ENCODE results near the gene ZFP36L1. TPM values are rescaled to one million over a fixed set of nuclear protein-coding genes. Genes with fewer than 3 reads are reported as not detected.

The ZFP36L1 gene
- total RNA-seq, 4 donors from 2014 or later, result 180 to 712 (median 266) TPM

- no peaks in the 10 kb centered on the region for H3K27me3 ChIP-seq
- H3K9me3 ChIP-seq, result no peaks in the 10 kb centered on the region
- no peak overlapping the region for H3K4me3 ChIP-seq
- in situ Hi-C loops (cut with MboI; ENCODE audit: low pct_ligation_motif_present in 1 of 4, low pct_unique_long_range_greater_than_20kb in 1 of 4, low sequenced_read_pairs in 3 of 4) (no loop called here), intact Hi-C loops (cut with DNase I; ENCODE audit: low total_unique reads) (no loop called here)
- WGBS, 2 donors (ENCODE audit: low coverage in 1 of 2), result 83 to 91% methylated on average over 2 to 8 of the region's 8 CpGs
- no peaks in the 10 kb centered on the region for H3K36me3 ChIP-seq
- H3K4me1 ChIP-seq, result peaks cover 0 to 12% (median 0%) of the 10 kb centered on the region in 4 donors
- DNase-seq, result no peak
- TF ChIP-seq EP300 (IDR thresholded peaks at IDR 0.05; ENCODE audit: low read depth) (no peak), POLR2AphosphoS5 (IDR thresholded peaks at IDR 0.05) (no peak), POLR2A (IDR thresholded peaks at IDR 0.05) (no peak)
- TF ChIP-seq, protein P1, sequence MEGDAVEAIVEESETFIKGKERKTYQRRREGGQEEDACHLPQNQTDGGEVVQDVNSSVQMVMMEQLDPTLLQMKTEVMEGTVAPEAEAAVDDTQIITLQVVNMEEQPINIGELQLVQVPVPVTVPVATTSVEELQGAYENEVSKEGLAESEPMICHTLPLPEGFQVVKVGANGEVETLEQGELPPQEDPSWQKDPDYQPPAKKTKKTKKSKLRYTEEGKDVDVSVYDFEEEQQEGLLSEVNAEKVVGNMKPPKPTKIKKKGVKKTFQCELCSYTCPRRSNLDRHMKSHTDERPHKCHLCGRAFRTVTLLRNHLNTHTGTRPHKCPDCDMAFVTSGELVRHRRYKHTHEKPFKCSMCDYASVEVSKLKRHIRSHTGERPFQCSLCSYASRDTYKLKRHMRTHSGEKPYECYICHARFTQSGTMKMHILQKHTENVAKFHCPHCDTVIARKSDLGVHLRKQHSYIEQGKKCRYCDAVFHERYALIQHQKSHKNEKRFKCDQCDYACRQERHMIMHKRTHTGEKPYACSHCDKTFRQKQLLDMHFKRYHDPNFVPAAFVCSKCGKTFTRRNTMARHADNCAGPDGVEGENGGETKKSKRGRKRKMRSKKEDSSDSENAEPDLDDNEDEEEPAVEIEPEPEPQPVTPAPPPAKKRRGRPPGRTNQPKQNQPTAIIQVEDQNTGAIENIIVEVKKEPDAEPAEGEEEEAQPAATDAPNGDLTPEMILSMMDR (IDR thresholded peaks at IDR 0.05), result no peak
- H3K27ac ChIP-seq, result no peak overlapping the region
These were observed 33.8 kb downstream of the ZFP36L1 start for GRCh38 chr14:68759017-68759560.

- no peaks in the 10 kb centered on the region for H3K9me3 ChIP-seq
- H3K4me3 ChIP-seq, result no peak overlapping the region
- in situ Hi-C loops (cut with MboI; ENCODE audit: low pct_ligation_motif_present in 1 of 4, low pct_unique_long_range_greater_than_20kb in 1 of 4, low sequenced_read_pairs in 3 of 4), result no loop called here
- intact Hi-C loops (cut with DNase I; ENCODE audit: low total_unique reads), result no loop called here
- H3K4me1 ChIP-seq, result peaks cover 0 to 12% (median 0%) of the 10 kb centered on the region in 4 donors
- TF ChIP-seq POLR2A (IDR thresholded peaks at IDR 0.05), result no peak
- TF ChIP-seq EP300 (IDR thresholded peaks at IDR 0.05; ENCODE audit: low read depth), result no peak
- TF ChIP-seq, protein P1 (IDR thresholded peaks at IDR 0.05), result no peak
- no peak for TF ChIP-seq POLR2AphosphoS5 (IDR thresholded peaks at IDR 0.05)
- H3K27ac ChIP-seq, result no peak overlapping the region
- DNase-seq, result no peak
- WGBS, 2 donors (ENCODE audit: low coverage in 1 of 2), result 90% methylated on average over 3 of the region's 3 CpGs; no CpG with 5 or more reads in 1 of the 2 donors
- no peaks in the 10 kb centered on the region for H3K36me3 ChIP-seq
- H3K27me3 ChIP-seq, result no peaks in the 10 kb centered on the region
These were observed 34.6 kb downstream of the ZFP36L1 start for GRCh38 chr14:68758301-68758700.

GRCh38 chr14:68757618-68758081 is 35.2 kb downstream of the ZFP36L1 start:
- Histone ChIP-seq H3K36me3 (no peaks in the 10 kb centered on the region), H3K27ac (no peak overlapping the region), H3K4me3 (no peak overlapping the region), H3K4me1 (peaks cover 0 to 10% (median 0%) of the 10 kb centered on the region in 4 donors), H3K27me3 (no peaks in the 10 kb centered on the region), H3K9me3 (no peaks in the 10 kb centered on the region)
- DNase-seq, result no peak
- in situ Hi-C loops (cut with MboI; ENCODE audit: low pct_ligation_motif_present in 1 of 4, low pct_unique_long_range_greater_than_20kb in 1 of 4, low sequenced_read_pairs in 3 of 4) (no loop called here), intact Hi-C loops (cut with DNase I; ENCODE audit: low total_unique reads) (no loop called here)
- TF ChIP-seq EP300 (IDR thresholded peaks at IDR 0.05; ENCODE audit: low read depth) (no peak), POLR2AphosphoS5 (IDR thresholded peaks at IDR 0.05) (no peak), POLR2A (IDR thresholded peaks at IDR 0.05) (no peak)
- TF ChIP-seq, protein P1 (IDR thresholded peaks at IDR 0.05), result no peak
- 61 to 90% methylated on average over 2 to 4 of the region's 4 CpGs for WGBS, 2 donors (ENCODE audit: low coverage in 1 of 2)

GRCh38 chr14:68756734-68757133 is 36.1 kb downstream of the ZFP36L1 start:
- H3K27me3 ChIP-seq, result no peaks in the 10 kb centered on the region
- 100% methylated on average over 1 to 6 of the region's 6 CpGs for WGBS, 2 donors (ENCODE audit: low coverage in 1 of 2)
- no peak for TF ChIP-seq EP300 (IDR thresholded peaks at IDR 0.05; ENCODE audit: low read depth)
- no peak for TF ChIP-seq POLR2A (IDR thresholded peaks at IDR 0.05)
- no peaks in the 10 kb centered on the region for H3K36me3 ChIP-seq
- in situ Hi-C loops (cut with MboI; ENCODE audit: low pct_ligation_motif_present in 1 of 4, low pct_unique_long_range_greater_than_20kb in 1 of 4, low sequenced_read_pairs in 3 of 4), result no loop called here
- no peak for DNase-seq
- H3K27ac ChIP-seq, result no peak overlapping the region
- H3K9me3 ChIP-seq, result no peaks in the 10 kb centered on the region
- intact Hi-C loops (cut with DNase I; ENCODE audit: low total_unique reads), result no loop called here
- peaks cover 0 to 9% (median 0%) of the 10 kb centered on the region in 4 donors for H3K4me1 ChIP-seq
- H3K4me3 ChIP-seq, result no peak overlapping the region
